Spleen (tissue), 11 donors: Measurements from ENCODE around the gene KRT84. TPM values are rescaled to one million over a fixed set of nuclear protein-coding genes. Genes with fewer than 3 reads are reported as not detected.

Experiments used
- DNase-seq: peaks from one replicate; pipeline ENCODE4 v3.0.0-alpha.2; 2020
- H3K27ac ChIP-seq, 8 donors: fragments of 200-600 bp; sonication (generic) in 7 of 8; 1 replicate in 4 of 8; 2 replicates in 4 of 8; pipeline versions ENCODE4 v1.5.0 to v1.8.0; 2016 to 2021; ENCODE audit warnings: inconsistent platforms in 4 of 8, mild to moderate bottlenecking in 4 of 8, moderate library complexity in 1 of 8
- H3K27me3 ChIP-seq, 7 donors: fragments of 200-600 bp; sonication (generic) in 6 of 7; replicated peaks in 1 of 7; 1 replicate in 4 of 7; 2 replicates in 3 of 7; pipeline versions ENCODE4 v1.5.0 to v1.8.0; 2016 to 2021; ENCODE audit warnings: inconsistent platforms in 3 of 7, mild to moderate bottlenecking in 1 of 7
- H3K36me3 ChIP-seq, 6 donors: fragments of 200-600 bp; sonication (generic) in 5 of 6; 1 replicate in 4 of 6; 2 replicates in 2 of 6; pipeline versions ENCODE4 v1.5.0 to v1.8.0; 2016 to 2021; ENCODE audit warnings: inconsistent platforms in 2 of 6
- H3K4me1 ChIP-seq, 6 donors: fragments of 200-600 bp; sonication (generic) in 5 of 6; 1 replicate in 3 of 6; 2 replicates in 3 of 6; pipeline versions ENCODE4 v1.5.0 to v1.8.0; 2016 to 2021; ENCODE audit warnings: inconsistent platforms in 3 of 6
- H3K4me3 ChIP-seq, 8 donors: fragments of 200-600 bp; sonication (generic) in 7 of 8; 1 replicate in 4 of 8; 2 replicates in 4 of 8; pipeline versions ENCODE4 v1.5.0 to v1.8.0; 2016 to 2021; ENCODE audit warnings: inconsistent platforms in 4 of 8, mild to moderate bottlenecking in 4 of 8, moderate library complexity in 2 of 8
- H3K9me3 ChIP-seq, 8 donors: fragments of 200-600 bp; sonication (generic) in 7 of 8; 1 replicate in 4 of 8; 2 replicates in 4 of 8; pipeline versions ENCODE4 v1.5.0 to v1.8.0; 2016 to 2021; ENCODE audit warnings: inconsistent platforms in 4 of 8
- POLR2A ChIP-seq, 3 donors: fragments of 450-650 bp; IDR thresholded peaks; one replicate each; pipeline ENCODE4 v1.5.1; 2017; ENCODE audit warnings: antibody characterized with exemption in 3 of 3, mild to moderate bottlenecking in 1 of 3
- POLR2AphosphoS5 ChIP-seq, 3 donors: sonication (generic); formaldehyde crosslinking; IDR thresholded peaks; one replicate each; pipeline ENCODE4 v1.5.1; 2017; ENCODE audit warnings: antibody characterized with exemption in 3 of 3
- WGBS, 5 donors: extraction: QIAGEN DNeasy Blood & Tissue Kit in 3 of 5; methylation state at CpG; one replicate each; pipeline versions ENCODE4 v1.1.5 to v1.1.7; 2013 to 2018; 5-methylcytosine and 5-hydroxymethylcytosine counted together
- intact Hi-C: fragments of 100-400 bp; cut with DNase I; formaldehyde crosslinking; loops from one replicate; pipeline ENCODE4 v1.15.0; 2023; ENCODE audit warnings: low total_unique reads
- polyA plus RNA-seq, 3 donors: library from polyadenylated mRNA; stranded (reverse); fragments of 200-250 nt; gene quantifications; one replicate each; pipeline ENCODE4 v1.2.1, GENCODE V29; 2013
- total RNA-seq, 7 donors: library from RNA; depleted of rRNA in 3 of 7; stranded (reverse); fragments of >200 nt in 3 of 7; fragmentation: NEBNext Ultra II Directional in 4 of 7; extraction: Animal tissue kit (Norgen Biotek cat#: 25700) in 4 of 7; gene quantifications; one replicate each; pipeline versions ENCODE4 v1.1.0 to v1.2.1, GENCODE V29; 2016 to 2021
- TF ChIP-seq, protein P1 (sequence below), 11 experiments: fragments of 200-600 bp in 7 of 11; fragments of 450-650 bp in 4 of 11; sonication (generic) in 4 of 11; IDR thresholded peaks in 8 of 11; conservative IDR thresholded peaks in 3 of 11; 1 replicate in 7 of 11; 2 replicates in 4 of 11; pipeline versions ENCODE4 v1.4.0 to v1.8.0; 2016 to 2021; ENCODE audit warnings: antibody characterized with exemption in 11 of 11, inconsistent platforms in 4 of 11, mild to moderate bottlenecking in 1 of 11
- donor health status: healthy with polysubstance abuse.
- donor health status: DM: no; HTN: no; CAD: no; lungs with moderate emphysema.
- donor health status: DM: no; HTN: no; CAD: no.
- donor health status: Bipolar disorder and iron deficiency.
- donor health status: healthy.
- donor health status: DM: no; HTN: no; CAD: no.
- donor health status: DM: yes; HTN: yes; CAD: no.

The KRT84 gene
- total and polyA plus RNA-seq, 10 donors = 0.52 TPM; not detected in 9

DNA sequence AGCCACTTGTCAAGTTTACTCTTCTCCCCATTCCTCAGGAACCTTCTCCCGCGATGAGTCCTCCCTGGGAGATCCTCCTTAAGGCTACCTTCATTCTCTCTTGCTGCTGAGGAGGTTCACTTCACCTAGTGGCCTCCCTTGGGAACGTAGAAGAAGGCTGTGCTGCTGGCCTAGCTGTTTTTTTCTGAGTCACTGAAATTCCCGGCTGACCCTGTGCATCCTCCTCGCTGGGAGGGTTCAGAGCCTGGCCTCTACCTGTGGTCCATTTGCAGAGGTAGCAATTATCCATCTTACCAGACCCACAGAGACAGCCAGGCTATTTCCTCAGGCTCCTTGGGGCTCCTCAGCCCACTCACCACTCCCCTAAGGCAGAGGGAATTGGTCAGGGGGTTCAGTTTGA lies 16.1 kb upstream of the KRT84 start:
- intact Hi-C loops = no loop called here
- TF ChIP-seq POLR2AphosphoS5 (IDR thresholded peaks at IDR 0.05) = no peak
- TF ChIP-seq POLR2A (IDR thresholded peaks at IDR 0.05) = no peak
- TF ChIP-seq, protein P1, sequence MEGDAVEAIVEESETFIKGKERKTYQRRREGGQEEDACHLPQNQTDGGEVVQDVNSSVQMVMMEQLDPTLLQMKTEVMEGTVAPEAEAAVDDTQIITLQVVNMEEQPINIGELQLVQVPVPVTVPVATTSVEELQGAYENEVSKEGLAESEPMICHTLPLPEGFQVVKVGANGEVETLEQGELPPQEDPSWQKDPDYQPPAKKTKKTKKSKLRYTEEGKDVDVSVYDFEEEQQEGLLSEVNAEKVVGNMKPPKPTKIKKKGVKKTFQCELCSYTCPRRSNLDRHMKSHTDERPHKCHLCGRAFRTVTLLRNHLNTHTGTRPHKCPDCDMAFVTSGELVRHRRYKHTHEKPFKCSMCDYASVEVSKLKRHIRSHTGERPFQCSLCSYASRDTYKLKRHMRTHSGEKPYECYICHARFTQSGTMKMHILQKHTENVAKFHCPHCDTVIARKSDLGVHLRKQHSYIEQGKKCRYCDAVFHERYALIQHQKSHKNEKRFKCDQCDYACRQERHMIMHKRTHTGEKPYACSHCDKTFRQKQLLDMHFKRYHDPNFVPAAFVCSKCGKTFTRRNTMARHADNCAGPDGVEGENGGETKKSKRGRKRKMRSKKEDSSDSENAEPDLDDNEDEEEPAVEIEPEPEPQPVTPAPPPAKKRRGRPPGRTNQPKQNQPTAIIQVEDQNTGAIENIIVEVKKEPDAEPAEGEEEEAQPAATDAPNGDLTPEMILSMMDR (IDR thresholded peaks at IDR 0.05 in 8 of 11, conservative IDR thresholded peaks at IDR 0.05 in 3 of 11) = no peak
- Histone ChIP-seq H3K27me3 (peaks cover 0 to 26% (median 0%) of the 10 kb centered on the region in 7 donors), H3K27ac (no peak overlapping the region), H3K9me3 (no peaks in the 10 kb centered on the region), H3K4me1 (no peaks in the 10 kb centered on the region), H3K36me3 (no peaks in the 10 kb centered on the region), H3K4me3 (no peak overlapping the region)
- DNase-seq = peak; percentile 54
- 68 to 98% (median 84%) methylated on average over 5 of the region's 5 CpGs for WGBS, 5 donors

DNA sequence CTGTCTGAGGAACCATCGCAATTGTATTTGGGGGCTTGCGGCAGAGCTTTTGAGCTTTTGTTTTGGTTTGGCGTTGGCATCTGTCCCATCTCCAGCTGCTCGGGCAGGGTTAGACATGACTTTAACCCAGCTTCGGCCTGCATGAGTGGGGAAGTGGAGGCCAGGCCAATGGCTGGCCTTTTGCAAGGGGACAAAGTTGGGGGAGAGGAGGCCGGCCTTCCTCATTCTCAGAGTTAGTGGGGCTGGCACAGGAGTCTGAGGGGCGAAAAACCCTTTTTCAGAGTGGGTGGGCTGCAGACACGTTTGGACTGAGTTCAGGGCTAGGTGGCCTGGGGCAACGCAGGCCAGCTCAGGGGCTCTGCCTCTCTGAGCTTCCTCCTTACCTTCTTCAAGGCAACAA lies 15.5 kb upstream of the KRT84 start:
- Histone ChIP-seq H3K4me3 (no peak overlapping the region), H3K36me3 (no peaks in the 10 kb centered on the region), H3K27ac (no peak overlapping the region), H3K4me1 (no peaks in the 10 kb centered on the region), H3K27me3 (peaks cover 0 to 29% (median 0%) of the 10 kb centered on the region in 7 donors), H3K9me3 (no peaks in the 10 kb centered on the region)
- DNase-seq = peak; percentile 52
- 84 to 89% (median 88%) methylated on average over 9 of the region's 9 CpGs for WGBS, 5 donors
- intact Hi-C loops = no loop called here
- no peak for TF ChIP-seq POLR2AphosphoS5 (IDR thresholded peaks at IDR 0.05)
- TF ChIP-seq, protein P1 (IDR thresholded peaks at IDR 0.05 in 8 of 11, conservative IDR thresholded peaks at IDR 0.05 in 3 of 11) = no peak
- no peak for TF ChIP-seq POLR2A (IDR thresholded peaks at IDR 0.05)

DNA sequence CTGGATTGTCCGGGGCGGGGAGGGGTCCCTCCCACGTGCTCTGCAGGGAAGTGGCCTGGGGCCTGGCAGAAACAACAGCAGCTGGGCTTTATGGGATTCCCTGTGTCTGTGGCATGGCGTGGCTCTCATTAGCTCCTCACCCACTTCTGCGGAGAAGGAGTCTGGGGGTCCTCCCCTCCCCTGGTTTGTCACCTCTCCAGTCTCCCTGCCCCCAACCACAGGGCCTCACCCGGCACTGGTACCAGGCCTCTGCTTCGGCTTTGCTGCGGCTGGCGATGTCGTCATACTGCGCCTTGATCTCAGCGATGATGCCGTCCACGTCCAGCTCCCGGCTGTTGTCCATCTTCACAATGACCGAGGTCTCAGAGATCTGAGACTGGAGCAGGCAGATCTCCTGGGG lies 14.3 kb upstream of the KRT84 start:
- intact Hi-C loops = no loop called here
- Histone ChIP-seq H3K36me3 (no peaks in the 10 kb centered on the region), H3K27ac (no peak overlapping the region), H3K4me1 (no peaks in the 10 kb centered on the region), H3K4me3 (no peak overlapping the region), H3K27me3 (peaks cover 0 to 37% (median 0%) of the 10 kb centered on the region in 7 donors), H3K9me3 (no peaks in the 10 kb centered on the region)
- WGBS, 5 donors = 90 to 93% (median 92%) methylated on average over 16 of the region's 16 CpGs
- no peak for TF ChIP-seq POLR2AphosphoS5 (IDR thresholded peaks at IDR 0.05)
- TF ChIP-seq POLR2A (IDR thresholded peaks at IDR 0.05) = no peak
- TF ChIP-seq, protein P1 (IDR thresholded peaks at IDR 0.05 in 8 of 11, conservative IDR thresholded peaks at IDR 0.05 in 3 of 11) = no peak
- DNase-seq = peak; percentile 69

DNA sequence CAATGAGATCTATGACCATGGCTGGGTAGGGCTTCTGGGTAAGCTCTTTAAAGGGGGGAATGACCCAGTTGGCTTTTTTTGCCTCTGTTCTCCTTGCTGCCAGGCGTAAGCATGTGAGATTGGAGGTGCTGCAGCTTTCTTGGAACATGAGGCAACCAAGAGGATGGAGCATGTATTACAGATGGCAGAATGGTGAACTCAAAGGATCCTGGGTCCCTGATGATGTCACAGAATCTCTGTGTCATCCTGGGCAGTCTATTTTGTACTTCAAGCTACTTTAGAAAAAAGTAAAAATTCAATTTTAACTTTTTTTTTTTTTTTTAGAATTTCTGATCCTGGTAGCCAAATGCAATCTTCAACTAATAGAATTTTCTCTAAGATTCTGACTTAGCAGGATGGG lies 12.7 kb upstream of the KRT84 start:
- H3K9me3 ChIP-seq = no peaks in the 10 kb centered on the region
- WGBS, 5 donors = 79 to 95% (median 90%) methylated on average over 1 of the region's 1 CpG
- no peak for DNase-seq
- H3K36me3 ChIP-seq = no peaks in the 10 kb centered on the region
- no peak overlapping the region for H3K4me3 ChIP-seq
- intact Hi-C loops = no loop called here
- TF ChIP-seq POLR2A (IDR thresholded peaks at IDR 0.05) = no peak
- TF ChIP-seq, protein P1 (IDR thresholded peaks at IDR 0.05 in 8 of 11, conservative IDR thresholded peaks at IDR 0.05 in 3 of 11) = no peak
- no peak for TF ChIP-seq POLR2AphosphoS5 (IDR thresholded peaks at IDR 0.05)
- peaks cover 0 to 37% (median 0%) of the 10 kb centered on the region in 7 donors for H3K27me3 ChIP-seq
- no peak overlapping the region for H3K27ac ChIP-seq
- no peaks in the 10 kb centered on the region for H3K4me1 ChIP-seq
